OCI-LY7 (cell line): Measurements from ENCODE around the gene CRB2.

ENCODE experiments used
- CTCF ChIP-seq: fragments of 200-600 bp; sonication (generic); conservative IDR thresholded peaks from 2 replicates; pipeline ENCODE4 v1.5.1; 2014; ENCODE audit warnings: mild to moderate bottlenecking, antibody characterized with exemption, low read length, moderate library complexity, mixed read lengths
- EZH2phosphoT487 ChIP-seq: fragments of 200-600 bp; sonication (generic); IDR thresholded peaks from 2 replicates; pipeline ENCODE4 v1.6.1; 2018; ENCODE audit warnings: low read depth, borderline replicate concordance, mild to moderate bottlenecking, mixed run types, antibody characterized with exemption, low read length, moderate library complexity, mixed read lengths

DNA sequence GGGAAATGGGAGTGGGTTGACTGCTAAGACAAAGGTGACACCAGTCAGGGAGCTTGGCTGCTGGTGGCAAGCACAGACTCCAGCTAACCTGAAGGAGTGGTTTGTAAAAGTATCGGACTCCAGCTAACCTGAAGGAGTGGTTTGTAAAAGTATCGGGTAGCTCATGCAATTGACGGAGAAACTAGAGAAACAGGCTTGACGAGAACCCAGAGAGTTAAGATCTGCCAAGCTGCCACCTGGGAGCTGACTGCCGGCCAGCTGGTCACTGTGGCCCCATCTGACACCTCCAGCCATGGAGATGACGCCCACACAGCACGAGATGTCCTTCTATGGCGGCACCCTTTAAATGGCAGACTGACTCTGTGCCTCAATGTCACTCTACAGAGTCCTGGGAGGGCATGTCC lies 28.3 kb upstream of the CRB2 start:
- no peak for TF ChIP-seq CTCF
- TF ChIP-seq EZH2phosphoT487 = no peak
